HUDEP-2 (cell line): ENCODE data around the gene PRTFDC1.
"Not testable (repeated sequence)": the region's sequence is repeated elsewhere in the genome, so short reads cannot be mapped to it uniquely, and the experiment has no call there.

Source experiments
- DNase-seq, 76 experiments: peaks; one replicate each; lab custom pipeline; 2025; ENCODE audit not compliant: unreplicated experiment in 76 of 76; lab: John Stamatoyannopoulos, UW

Gene PRTFDC1

GRCh38 chr10:24966962-24967481, 14.6 kb upstream of the PRTFDC1 start:
- DNase-seq, result no peak

GRCh38 chr10:24965051-24965450, 12.6 kb upstream of the PRTFDC1 start:
- no peak for DNase-seq

GRCh38 chr10:24963521-24964041, 11.2 kb upstream of the PRTFDC1 start:
- no peak for DNase-seq

GRCh38 chr10:24962995-24963394, 10.6 kb upstream of the PRTFDC1 start:
- no peak for DNase-seq

GRCh38 chr10:24961582-24961981, 9.2 kb upstream of the PRTFDC1 start:
- no peak for DNase-seq

GRCh38 chr10:24959382-24959730, 7.0 kb upstream of the PRTFDC1 start:
- no peak for DNase-seq

GRCh38 chr10:24958721-24959381, 6.4 kb upstream of the PRTFDC1 start:
- DNase-seq, result no peak

- no peak for DNase-seq
Observed at GRCh38 chr10:24958091-24958720, 5.8 kb upstream of the PRTFDC1 start.

- not testable (repeated sequence) for DNase-seq
Observed at GRCh38 chr10:24957624-24958051, 5.2 kb upstream of the PRTFDC1 start.

GRCh38 chr10:24953675-24954074, 1.3 kb upstream of the PRTFDC1 start:
- no peak for DNase-seq

- no peak for DNase-seq
Observed at GRCh38 chr10:24952707-24953645, 570 bp upstream of the PRTFDC1 start.

- DNase-seq, result no peak
Observed at GRCh38 chr10:24951201-24952142, 934 bp downstream of the PRTFDC1 start.

GRCh38 chr10:24950439-24950838, 2.0 kb downstream of the PRTFDC1 start:
- no peak for DNase-seq

- no peak for DNase-seq
Observed at GRCh38 chr10:24949616-24950015, 2.8 kb downstream of the PRTFDC1 start.

GRCh38 chr10:24947304-24948097, 4.9 kb downstream of the PRTFDC1 start:
- DNase-seq, result no peak

- no peak for DNase-seq
Observed at GRCh38 chr10:24944512-24945255, 7.7 kb downstream of the PRTFDC1 start.

GRCh38 chr10:24938525-24938924, 13.9 kb downstream of the PRTFDC1 start:
- no peak for DNase-seq

GRCh38 chr10:24938076-24938475, 14.3 kb downstream of the PRTFDC1 start:
- DNase-seq, result no peak
